Activated CD4-positive, CD25-positive, alpha-beta regulatory T cell (primary cell): Measurements from ENCODE around the gene CDK10.
"Not testable (repeated sequence)": the region's sequence is repeated elsewhere in the genome, so short reads cannot be mapped to it uniquely, and the experiment has no call there.

Experiments used
- DNase-seq, 4 experiments: peaks; one replicate each; lab custom pipeline; 2025; lab: John Stamatoyannopoulos, UW

CDK10 gene

DNA sequence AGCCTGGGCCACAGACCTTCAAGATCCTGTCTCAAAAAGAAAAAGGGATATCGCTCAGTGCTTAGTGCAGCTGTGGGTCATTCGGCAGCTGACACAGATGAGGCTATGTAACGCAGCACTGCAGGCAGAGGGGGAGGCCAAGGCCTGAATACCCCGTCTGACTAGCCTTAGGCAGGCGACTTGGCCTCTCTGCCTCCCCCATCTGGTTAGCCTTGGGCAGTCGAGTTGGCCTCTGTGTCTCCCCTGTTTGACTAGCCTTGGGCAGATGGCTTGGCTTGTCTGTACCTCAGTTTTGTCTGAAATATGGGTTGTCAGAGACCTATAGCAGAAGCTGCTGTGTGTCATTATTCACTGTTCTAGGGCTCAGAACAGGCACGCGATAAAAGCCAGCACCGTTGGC lies 18.9 kb upstream of the CDK10 start:
- no peak for DNase-seq

DNA sequence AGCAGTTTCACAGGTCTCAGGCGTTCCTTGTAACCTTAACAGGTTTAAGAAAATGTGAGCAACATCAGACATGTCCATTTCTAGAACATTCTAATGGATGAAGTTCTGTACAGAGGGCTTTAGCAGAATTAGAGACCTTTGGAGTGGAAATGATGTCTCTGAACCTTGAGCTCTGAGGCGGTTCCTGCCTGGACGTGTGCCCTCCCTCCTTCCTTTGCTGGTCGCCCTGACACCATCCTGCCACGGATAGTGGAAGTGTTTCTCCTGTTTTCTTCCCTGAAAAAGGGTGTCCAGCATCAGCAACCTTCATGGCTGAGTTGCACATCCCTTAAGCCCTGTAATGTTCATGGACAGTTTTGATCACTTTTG lies 17.7 kb upstream of the CDK10 start:
- no peak for DNase-seq

DNA sequence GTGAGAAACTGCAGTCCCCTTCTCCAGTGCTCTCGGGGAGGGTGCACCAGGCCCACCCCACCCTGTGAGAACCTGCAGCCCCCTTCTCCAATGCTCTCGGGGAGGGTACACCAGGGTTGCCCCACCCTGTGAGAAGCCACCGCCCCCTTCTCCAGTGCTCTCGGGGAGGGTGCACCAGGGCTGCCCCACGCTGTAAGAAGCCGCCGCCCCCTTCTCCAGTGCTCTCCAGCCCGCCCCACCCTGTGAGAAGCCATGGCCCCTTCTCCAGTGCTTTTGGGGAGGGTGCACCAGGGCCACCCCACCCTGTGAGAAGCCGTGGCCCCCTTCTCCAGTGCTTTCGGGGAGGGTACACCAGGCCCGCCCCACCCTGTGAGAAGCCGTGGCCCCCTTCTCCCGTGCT lies 16.7 kb upstream of the CDK10 start:
- no peak for DNase-seq

DNA sequence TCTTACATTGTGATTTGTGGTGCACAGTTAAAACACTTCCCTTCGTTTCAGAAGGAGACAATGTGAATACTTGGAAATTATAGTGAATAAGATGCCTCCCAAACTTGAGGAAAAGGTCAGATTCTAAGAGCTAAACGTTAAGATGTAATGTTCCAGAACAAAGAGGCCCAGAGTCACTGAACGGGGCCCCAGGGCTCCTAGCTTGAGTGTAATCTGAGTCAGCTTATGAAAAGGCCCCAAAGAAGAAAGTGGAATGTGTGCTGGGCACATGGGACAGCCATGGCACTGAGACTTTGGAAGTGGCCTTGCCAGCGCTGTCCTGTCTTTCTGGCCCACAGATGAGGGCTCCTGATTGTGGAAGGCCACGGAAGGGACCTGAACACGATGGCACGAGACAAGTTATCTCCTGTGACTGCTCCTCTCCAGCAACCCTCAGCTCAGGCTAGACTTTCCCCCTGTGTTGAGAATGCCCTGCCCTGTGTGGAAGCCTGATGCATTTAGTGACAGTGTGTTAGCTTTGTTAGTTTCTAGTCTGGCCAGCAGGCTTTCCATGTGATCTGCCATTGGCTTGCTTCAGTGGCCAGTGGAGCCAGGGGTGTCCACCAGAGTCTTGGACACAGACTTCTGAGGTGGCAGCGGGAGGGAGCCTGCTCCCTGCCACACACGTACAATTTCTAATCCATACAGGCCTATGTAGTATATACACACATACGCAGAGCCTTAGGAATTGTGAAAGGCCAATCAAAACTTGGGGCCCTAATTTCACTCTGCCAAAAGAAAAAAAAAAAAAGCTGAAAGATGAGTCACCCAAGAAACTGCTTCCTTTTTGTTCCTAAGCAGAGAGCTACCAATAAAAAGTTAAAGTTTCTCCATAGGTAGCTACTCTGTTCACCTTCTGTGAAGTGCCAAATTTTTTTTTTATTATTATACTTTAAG lies 15.7 kb upstream of the CDK10 start:
- DNase-seq: no peak

DNA sequence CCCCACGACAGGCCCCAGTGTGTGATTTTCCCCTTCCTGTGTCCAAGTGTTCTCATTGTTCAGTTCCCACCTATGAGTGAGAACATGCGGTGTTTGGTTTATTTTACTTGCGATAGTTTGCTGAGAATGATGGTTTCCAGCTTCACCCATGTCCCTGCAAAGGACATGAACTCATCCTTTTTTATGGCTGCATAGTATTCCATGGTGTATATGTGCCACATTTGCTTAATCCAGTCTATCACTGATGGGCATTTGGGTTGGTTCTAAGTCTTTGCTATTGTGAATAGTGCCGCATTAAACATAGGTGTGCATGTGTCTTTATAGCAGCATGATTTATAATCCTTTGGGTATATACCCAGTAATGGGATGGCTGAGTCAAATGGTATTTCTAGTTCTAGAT lies 14.9 kb upstream of the CDK10 start:
- not testable (repeated sequence) for DNase-seq

DNA sequence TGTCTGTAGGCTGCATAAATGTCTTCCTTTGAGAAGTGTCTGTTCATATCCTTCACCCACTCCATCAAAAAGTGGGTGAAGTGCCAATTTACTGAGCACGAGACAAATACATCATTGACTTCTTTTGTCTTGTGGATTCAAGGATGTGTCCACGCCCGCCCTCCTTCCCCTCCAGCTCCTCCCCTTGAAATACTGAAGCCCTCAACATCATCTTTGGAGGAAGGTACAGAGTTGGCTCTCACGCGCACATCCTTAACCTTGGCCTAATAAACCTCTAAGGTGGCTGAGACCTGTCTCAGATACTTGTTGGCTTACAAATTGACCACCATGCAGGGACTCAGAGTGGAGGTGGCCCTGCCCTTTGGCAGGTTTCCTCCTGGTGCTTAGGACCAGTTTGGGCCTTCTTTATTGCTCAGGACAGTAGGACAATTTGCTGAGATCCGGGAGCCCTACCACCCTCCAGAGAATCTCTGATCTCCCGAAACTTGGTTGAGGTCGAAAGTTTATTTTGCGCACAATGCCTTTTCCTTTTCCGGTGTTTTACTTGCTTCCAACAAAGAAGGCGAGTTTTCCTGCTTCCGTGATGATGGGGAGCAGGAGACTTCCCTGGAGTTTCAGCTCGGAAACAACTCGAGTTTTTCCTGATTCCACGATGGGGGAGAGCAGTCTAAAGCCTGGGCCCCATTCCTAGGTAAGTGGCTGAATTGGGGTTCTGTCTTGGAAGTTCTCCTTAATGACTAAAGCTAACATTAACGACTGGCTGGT lies 14.1 kb upstream of the CDK10 start:
- no peak for DNase-seq

DNA sequence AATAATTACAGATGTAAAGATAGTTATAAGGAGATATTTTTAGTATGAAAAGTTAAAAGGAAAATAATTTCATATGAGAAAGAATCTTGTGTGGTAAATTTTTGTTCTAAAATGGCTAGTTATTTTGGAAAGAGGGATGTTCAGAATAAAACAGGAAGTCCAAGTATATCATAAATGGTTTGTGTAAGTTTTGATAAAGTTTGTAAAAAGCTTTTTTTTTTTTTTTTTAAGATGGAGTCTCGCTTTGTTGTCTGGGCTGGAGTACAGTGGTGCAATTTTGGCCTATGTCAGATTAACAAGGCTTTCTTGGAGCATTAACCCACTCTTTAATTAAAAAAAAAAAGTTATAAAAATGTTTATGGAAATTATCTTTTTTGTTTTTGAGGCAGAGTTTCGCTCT lies 8.2 kb upstream of the CDK10 start:
- DNase-seq: no peak

DNA sequence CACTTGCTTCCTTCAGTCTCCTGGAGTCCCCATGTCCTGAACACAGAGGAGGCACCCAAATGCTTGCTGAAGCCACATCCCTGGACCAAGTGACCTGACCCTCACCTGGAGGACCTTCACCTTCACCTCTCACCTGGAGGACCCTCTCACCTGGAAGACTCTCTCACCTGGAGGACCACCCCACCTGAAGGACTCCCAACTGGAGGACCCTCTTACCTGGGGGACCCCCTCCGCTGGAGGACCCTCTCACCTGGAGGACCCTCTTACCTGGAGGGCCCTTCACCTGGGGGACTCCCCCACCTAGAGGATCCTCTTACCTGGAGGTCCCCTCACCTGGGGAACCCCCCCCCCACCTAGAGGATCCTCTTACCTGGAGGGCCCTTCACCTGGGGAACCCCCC lies 573 bp upstream of the CDK10 start:
- DNase-seq: no peak

DNA sequence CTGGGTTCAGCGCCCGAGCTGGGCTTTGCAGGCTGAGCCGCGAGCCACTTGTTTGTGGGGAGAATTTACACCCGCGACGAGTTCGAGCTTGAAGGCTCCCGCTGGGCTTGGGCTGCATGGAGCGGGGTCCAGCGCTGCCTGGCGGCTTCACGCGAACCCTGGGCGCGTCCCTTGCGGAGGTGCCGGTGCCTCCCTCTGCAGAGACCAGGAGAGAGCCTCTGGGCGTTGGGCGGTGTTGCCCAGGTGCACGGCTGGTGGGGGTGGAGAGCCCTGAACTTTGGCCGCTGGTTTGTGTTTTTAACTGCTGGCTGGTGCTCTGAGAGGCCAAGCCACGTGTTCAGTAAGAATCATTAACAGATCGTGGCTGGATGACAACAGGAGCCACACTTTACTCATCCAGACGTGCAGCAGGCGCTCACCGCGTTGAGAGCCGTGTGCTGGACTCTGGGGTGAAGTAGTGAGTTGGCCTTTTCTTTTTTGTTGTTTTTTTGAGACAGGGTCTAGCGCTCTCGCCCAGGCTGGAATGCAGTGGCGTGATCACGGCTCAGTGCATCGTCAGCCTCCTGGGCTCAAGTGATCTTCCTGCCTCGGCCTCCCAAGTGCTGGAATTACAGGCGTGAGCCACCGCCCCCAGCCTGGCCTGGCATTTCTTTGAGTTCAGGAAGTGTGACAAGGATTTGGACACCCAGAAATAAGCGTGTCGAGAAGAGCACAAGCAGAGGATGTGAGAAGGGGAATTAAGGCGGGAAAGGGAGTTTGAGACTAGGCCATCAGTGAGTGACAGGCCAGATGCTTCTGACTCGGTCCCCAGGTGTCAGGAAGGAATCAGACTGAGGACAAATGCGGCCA lies 827 bp downstream of the CDK10 start:
- DNase-seq: no peak

DNA sequence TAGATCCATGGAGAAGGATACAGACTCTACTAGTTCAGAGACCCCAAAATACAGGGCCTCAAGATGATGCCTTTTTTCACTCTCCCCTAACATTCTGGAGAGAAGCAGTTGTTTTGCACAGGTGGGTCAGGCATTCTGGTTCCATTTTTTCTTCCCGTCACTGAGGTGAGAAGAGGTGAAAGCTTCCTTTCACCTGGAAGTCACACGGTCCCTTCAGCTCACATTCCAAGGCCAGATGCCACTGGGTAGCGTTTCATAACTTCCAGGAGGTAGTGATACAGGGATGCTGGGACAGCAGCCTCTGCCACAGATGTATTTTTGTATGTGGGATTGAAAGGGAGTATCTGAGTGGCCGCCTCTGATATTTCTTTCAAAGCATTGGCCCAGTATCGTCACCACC lies 1.9 kb downstream of the CDK10 start:
- DNase-seq: no peak

DNA sequence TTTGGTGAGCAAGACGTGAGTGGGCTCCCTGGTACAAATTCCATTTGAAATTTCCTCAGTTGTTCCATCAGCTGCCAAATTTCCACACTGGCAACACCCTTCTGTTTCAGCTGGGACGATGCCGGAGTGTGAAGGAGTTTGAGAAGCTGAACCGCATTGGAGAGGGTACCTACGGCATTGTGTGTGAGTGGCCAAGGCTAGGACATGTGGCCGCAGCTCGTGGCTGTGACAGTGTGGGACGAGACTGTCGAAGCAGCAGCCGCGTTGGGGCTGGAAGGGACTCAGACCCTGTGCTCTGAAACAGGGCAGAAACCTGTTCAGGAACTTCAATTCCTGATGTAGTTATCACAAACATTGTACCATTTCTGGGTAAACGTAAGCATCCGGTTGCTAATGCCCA lies 2.7 kb downstream of the CDK10 start:
- no peak for DNase-seq

DNA sequence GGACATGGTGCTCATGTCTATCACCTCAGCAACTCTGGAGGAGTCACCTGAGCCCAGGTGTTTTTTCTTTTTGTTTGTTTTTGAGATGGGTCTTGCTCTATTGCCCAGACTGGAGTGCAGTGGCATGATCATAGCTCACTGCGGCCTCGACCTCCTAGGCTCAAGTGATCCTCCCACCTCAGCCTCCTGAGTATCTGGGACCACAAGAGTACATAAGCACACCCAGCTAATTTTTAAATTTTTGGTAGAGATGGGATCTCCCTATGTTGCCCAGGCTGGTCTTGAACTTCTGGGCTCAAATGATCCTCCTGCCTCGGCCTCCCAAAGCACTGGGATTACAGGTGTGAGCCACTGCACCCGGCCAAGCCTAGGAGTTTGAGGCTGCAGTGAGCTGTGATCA lies 3.1 kb downstream of the CDK10 start:
- not testable (repeated sequence) for DNase-seq

DNA sequence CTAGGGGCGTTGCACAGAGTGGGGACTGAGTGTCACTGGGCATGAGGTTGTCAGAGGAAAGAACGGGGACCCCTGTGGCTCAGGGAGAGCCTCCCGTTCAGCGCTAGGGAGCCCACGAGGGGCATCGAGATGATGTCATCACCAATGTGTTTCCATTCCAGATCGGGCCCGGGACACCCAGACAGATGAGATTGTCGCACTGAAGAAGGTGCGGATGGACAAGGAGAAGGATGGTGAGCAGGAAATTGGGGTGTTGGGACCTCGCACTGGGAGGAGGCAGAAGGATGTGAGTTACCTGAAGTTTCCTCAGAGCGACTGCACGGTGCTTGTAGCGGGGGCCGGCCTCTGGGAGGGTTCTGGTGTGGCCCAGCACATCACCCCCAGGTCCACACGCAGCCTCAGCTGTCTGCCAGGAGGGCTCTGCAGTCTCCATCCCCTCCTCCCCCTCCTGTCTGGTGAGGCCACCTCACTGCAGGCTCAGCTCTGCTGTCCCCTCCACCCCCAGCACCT lies 4.0 kb downstream of the CDK10 start:
- DNase-seq: no peak

DNA sequence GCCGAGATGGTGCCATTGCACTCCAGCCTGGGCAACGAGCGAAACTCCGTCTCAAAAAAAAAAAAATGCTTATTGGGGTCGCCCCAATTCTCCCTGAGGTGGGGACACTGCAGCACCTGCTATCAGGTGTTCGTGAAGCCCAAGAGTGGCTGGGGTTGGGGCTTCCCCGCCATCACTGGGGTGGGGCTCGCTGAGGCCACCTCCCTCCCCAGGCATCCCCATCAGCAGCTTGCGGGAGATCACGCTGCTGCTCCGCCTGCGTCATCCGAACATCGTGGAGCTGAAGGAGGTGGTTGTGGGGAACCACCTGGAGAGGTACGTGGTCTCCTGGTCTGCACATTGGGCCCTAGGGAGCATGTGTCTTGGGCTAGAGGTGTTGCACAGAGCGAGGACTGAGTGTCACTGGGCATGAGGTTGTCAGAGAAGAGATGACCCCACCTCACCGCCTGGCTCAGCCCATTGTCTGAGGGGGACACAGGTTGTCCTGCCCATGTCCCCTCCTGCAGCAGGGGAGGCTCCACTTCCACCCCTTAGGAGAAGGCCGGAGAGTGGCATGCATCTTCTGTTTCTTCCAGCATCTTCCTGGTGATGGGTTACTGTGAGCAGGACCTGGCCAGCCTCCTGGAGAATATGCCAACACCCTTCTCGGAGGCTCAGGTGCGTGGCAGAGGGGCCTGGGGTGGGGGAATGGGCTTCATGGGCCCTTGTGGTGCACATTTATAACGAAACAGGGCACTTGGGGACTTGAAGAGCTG lies 4.9 kb downstream of the CDK10 start:
- DNase-seq: no peak

DNA sequence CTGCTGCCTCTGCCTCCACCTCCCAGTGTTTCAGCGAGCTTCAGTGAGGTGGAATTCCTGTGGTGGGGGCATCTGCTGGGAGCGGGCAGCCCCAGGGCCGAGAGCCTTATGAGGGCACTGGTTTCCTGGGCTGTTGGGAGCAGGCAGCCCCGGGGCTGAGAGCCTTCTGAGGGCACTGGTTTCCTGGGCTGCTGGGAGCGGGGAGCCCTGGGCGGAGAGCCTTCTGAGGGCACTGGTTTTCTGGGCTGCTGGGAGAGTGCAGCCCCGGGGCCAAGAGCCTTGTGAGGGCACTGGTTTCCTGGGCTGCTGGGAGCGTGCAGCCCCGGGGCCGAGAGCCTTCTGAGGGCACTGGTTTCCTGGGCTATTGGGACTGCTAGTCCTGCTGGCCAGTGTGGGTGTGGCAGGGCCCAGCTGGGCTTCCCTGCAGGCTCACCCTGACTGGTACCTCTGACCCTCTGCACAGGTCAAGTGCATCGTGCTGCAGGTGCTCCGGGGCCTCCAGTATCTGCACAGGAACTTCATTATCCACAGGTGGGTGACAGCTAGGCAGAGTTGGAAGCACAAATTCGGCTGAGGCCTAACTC lies 5.6 kb downstream of the CDK10 start:
- DNase-seq: no peak

DNA sequence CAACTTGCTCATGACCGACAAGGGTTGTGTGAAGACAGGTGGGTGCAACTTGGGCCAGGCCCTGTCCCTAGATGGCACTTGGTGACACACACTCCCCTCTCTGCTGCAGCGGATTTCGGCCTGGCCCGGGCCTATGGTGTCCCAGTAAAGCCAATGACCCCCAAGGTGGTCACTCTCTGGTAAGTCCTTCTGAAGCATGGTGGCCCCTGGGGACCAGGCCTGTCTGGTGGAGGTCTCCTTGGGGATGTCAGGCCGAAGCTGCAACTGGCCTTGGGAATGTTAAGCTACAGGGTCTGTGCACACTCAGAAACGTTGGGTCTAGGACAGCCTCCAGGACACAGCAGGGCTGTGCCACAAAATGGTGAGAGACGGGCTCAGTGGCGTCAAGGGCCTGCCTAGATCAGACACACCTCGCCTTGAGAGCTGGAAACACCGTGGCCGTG lies 6.8 kb downstream of the CDK10 start:
- no peak for DNase-seq

DNA sequence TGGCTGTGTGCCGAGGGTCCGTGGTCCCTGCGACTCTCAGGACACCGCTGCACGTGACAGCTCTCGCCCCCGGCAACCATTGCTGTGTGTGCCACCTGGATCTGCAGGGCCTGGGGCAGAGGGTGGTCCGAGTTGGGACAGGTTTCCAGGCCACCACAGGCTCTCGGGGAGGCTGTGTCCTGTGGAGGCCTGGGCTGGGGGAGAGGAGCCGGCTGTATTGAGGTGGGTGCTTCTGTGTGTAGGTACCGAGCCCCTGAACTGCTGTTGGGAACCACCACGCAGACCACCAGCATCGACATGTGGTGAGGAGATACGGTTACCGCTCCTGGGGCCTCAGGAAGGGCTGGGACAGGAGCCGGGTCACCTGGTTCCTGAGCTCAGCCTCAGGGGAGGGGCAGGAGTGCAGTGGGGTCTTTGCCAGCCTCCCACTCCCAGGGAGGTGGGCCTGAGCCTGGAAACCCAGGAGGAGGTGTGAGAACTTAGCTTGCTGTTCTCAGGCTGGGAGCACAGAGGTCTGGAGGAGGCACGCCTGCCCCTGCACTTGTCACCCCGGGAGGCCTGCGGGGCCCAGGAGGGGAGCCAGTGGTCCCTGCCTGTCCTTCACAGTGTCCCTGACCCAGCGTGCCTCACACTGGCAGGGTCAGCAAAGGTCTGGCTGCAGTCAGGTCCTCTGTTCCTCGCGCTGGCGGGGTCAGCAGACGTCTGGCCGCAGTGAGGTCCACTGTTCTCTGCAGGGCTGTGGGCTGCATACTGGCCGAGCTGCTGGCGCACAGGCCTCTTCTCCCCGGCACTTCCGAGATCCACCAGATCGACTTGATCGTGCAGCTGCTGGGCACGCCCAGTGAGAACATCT lies 7.7 kb downstream of the CDK10 start:
- no peak for DNase-seq

DNA sequence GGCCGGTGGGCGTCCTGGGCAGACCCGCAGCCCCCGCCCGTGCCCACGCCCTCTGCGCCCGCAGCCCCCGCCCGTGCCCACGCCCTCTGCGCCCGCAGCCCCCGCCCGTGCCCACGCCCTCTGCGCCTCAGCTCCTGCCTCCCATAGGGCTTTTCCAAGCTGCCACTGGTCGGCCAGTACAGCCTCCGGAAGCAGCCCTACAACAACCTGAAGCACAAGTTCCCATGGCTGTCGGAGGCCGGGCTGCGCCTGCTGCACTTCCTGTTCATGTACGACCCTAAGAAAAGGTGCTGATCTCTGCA lies 8.2 kb downstream of the CDK10 start:
- DNase-seq: not testable (repeated sequence)

DNA sequence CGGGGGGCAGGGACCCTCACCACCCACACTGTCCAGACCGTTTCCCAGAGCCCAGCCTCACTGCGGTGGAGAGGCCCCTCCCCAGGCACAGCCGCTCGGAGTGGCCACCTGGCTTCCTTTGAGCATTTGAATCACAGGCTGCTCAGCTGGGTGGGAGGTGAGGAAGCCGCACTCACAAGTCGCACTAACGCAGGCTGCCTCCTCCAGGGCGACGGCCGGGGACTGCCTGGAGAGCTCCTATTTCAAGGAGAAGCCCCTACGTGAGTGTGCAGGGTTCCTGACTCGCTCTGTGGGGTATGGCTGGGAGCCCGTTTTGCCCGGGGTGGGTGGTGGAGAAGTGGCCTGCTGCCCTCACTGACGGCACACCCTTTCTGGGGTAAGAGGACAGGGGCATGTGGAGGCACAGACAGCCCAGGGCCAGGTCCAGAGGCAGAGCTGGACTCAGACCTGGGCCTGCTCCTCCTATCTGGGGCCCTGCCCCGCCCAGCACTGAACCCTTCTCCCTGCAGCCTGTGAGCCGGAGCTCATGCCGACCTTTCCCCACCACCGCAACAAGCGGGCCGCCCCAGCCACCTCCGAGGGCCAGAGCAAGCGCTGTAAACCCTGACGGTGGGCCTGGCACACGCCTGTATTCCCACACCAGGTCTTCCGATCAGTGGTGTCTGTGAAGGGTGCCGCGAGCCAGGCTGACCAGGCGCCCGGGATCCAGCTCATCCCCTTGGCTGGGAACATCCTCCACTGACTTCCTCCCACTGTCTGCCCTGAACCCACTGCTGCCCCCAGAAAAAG lies 8.8 kb downstream of the CDK10 start:
- DNase-seq: no peak
